Measurements from ENCODE around the gene GAR1. TPM values are rescaled to one million over a fixed set of nuclear protein-coding genes. Genes with fewer than 3 reads are reported as not detected.

Gene GAR1
- total RNA-seq (2021; ENCODE audit: unreplicated experiment) (40.6 TPM), Bru-seq, nascent RNA (percentile 96 among the genes with signal in this experiment), BruChase-seq, experiment 1, labeled RNA remaining after a 6-hour chase (percentile 95 among the genes with signal in this experiment), BruChase-seq, experiment 2, labeled RNA remaining after a 2-hour chase (percentile 95 among the genes with signal in this experiment)
- 29.5 and 34.3 TPM in 2 replicates for polyA plus RNA-seq (2012)
- long read RNA-seq, transcript GAR1-201 (7 exons, 1,224 nt): major isoform, 20 of 68 reads
- long read RNA-seq, partial matches to known transcripts: 35 of 68 reads
- long read RNA-seq, other reads (novel, unspliced or antisense): 9 of 68 reads

DNA sequence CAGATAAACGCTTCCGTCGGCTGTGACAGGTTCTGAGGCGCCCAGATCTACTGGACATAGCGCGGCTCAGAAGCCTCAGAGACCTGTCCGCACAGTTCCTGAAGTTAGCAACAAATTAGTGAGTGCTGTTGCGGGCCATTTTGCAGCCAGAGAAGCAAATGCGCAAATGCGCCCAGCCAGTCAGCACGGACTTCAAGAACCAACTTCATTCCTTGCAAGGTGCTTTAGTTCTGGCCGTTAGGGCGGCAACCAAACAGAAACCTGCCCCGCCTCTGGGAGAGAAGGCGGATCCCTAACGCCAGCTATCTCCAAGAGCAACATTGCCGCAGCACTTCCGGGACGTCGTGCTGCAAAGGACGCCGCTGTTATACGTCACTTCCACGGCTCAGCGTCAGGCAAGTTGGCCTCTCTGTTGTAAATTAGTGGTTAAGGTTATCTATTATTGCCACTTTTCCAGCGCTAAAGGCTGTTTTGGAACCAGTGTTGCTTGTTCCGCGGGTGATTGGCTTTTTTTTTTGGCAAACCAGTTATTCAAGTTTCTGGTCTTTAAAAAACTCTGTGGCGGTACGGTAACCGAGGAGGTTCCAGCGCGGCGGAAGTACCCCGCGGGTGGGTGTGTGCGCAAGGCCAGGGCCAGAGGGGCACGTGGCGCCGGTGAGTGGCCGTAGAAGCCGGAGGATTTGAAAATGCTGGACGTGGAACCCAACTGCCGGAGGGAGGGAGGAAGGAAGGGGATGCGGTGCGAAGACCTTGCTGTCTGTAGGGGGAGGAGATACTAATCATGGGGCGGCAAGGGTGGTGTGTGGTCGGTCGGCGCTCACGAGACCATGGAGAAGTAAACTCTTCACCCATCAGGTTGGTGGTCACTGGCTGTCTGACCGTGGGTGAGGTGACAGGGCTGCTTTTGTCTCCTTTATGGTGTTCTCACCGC is at the start of gene GAR1:
GAR1 (plus strand) TSS at position 612 of the 931 bp plus-strand sequence. CDS start 403 bp downstream, outside the sequence.
- peaks cover 12 to 24% of the 10 kb centered on the region in 2 experiments for H3K36me3 ChIP-seq (ENCODE audit: control insufficient read depth in 1 of 2, insufficient read depth in 2 of 2, low read length in 2 of 2)
- BruUV-seq (replicated peaks): TSS peak; percentile 71
- no peaks in the 10 kb centered on the region for H3K9me2 ChIP-seq (ENCODE audit: insufficient read depth)
- peak; percentile 96 for ATAC-seq
- intact Hi-C loops (cut with micrococcal nuclease): loop anchor here (5.0 kb wide), 1 partner anchor 113 kb away; the partner anchor contains the start of gene CASP6
- H3K27me3 ChIP-seq (ENCODE audit: insufficient read depth, low read length): no peaks in the 10 kb centered on the region
- H3K9ac ChIP-seq (ENCODE audit: low read length): peak within 1 kb of the TSS; percentile 96
- peak within 1 kb of the TSS; percentile 81 to 98 for H3K4me3 ChIP-seq (replicated peaks in 1 of 2; ENCODE audit: low read depth in 1 of 2, low read length in 2 of 2)
- peaks cover 10 to 16% of the 10 kb centered on the region in 2 experiments; a peak in 3 of 4 replicates for H3K4me1 ChIP-seq (ENCODE audit: control insufficient read depth in 1 of 2, insufficient read depth in 2 of 2, low read length in 2 of 2)
- ChIA-PET RAD21 (ENCODE audit: low non-redundant PET in 1 of 2, low total read pairs in 2 of 2, uncharacterized antibody in 2 of 2, unreplicated experiment in 2 of 2) (no interaction called here), CTCF (interaction anchor here (0.7 to 1.1 kb wide), 4 partner anchors 11 to 390 kb away, joined by 3 to 4 read pairs (median 4); no protein-coding TSS in a partner anchor), POLR2A (interaction anchor here (0.6 to 0.8 kb wide), 2 partner anchors 84 to 400 kb away, joined by 3 read pairs; no protein-coding TSS in a partner anchor)
- H3K79me2 ChIP-seq (ENCODE audit: insufficient read depth, low read length): peaks cover 50% of the 10 kb centered on the region
- H3K4me2 ChIP-seq (ENCODE audit: low read length): peak within 1 kb of the TSS; percentile 89
- no peaks in the 10 kb centered on the region for H3K9me3 ChIP-seq (ENCODE audit: control insufficient read depth in 1 of 2, insufficient read depth in 1 of 2, low read depth in 1 of 2, low read length in 2 of 2)
- peak; percentile 93 for DNase-seq (ENCODE audit: low read depth, low spot score)
- H2AFZ ChIP-seq (ENCODE audit: low read depth, low read length, poor library complexity, severe bottlenecking): peak within 1 kb of the TSS; percentile 80
- no peaks in the 10 kb centered on the region for H4K20me1 ChIP-seq (ENCODE audit: insufficient read depth)
- H3K27ac ChIP-seq (ENCODE audit: low read depth, low read length): peak within 1 kb of the TSS; percentile 69
- peak; percentile 89 for TF ChIP-seq SIN3A (IDR thresholded peaks at IDR 0.05; ENCODE audit: low read depth)
- TF ChIP-seq SRF (IDR thresholded peaks at IDR 0.05; ENCODE audit: low read depth): peak; percentile 91
- no peak for TF ChIP-seq EZH2phosphoT487 (IDR thresholded peaks at IDR 0.05; ENCODE audit: borderline replicate concordance)
- TF ChIP-seq, protein P1, sequence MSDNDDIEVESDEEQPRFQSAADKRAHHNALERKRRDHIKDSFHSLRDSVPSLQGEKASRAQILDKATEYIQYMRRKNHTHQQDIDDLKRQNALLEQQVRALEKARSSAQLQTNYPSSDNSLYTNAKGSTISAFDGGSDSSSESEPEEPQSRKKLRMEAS (IDR thresholded peaks at IDR 0.05): peak; percentile 99
- TF ChIP-seq, protein P2, sequence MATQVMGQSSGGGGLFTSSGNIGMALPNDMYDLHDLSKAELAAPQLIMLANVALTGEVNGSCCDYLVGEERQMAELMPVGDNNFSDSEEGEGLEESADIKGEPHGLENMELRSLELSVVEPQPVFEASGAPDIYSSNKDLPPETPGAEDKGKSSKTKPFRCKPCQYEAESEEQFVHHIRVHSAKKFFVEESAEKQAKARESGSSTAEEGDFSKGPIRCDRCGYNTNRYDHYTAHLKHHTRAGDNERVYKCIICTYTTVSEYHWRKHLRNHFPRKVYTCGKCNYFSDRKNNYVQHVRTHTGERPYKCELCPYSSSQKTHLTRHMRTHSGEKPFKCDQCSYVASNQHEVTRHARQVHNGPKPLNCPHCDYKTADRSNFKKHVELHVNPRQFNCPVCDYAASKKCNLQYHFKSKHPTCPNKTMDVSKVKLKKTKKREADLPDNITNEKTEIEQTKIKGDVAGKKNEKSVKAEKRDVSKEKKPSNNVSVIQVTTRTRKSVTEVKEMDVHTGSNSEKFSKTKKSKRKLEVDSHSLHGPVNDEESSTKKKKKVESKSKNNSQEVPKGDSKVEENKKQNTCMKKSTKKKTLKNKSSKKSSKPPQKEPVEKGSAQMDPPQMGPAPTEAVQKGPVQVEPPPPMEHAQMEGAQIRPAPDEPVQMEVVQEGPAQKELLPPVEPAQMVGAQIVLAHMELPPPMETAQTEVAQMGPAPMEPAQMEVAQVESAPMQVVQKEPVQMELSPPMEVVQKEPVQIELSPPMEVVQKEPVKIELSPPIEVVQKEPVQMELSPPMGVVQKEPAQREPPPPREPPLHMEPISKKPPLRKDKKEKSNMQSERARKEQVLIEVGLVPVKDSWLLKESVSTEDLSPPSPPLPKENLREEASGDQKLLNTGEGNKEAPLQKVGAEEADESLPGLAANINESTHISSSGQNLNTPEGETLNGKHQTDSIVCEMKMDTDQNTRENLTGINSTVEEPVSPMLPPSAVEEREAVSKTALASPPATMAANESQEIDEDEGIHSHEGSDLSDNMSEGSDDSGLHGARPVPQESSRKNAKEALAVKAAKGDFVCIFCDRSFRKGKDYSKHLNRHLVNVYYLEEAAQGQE (IDR thresholded peaks at IDR 0.05; ENCODE audit: low read depth): no peak
- TF ChIP-seq TCF7L2 (IDR thresholded peaks at IDR 0.05; ENCODE audit: borderline replicate concordance, extremely low read depth, insufficient read depth, insufficient read length): peak; percentile 85
- TF ChIP-seq, protein P3, sequence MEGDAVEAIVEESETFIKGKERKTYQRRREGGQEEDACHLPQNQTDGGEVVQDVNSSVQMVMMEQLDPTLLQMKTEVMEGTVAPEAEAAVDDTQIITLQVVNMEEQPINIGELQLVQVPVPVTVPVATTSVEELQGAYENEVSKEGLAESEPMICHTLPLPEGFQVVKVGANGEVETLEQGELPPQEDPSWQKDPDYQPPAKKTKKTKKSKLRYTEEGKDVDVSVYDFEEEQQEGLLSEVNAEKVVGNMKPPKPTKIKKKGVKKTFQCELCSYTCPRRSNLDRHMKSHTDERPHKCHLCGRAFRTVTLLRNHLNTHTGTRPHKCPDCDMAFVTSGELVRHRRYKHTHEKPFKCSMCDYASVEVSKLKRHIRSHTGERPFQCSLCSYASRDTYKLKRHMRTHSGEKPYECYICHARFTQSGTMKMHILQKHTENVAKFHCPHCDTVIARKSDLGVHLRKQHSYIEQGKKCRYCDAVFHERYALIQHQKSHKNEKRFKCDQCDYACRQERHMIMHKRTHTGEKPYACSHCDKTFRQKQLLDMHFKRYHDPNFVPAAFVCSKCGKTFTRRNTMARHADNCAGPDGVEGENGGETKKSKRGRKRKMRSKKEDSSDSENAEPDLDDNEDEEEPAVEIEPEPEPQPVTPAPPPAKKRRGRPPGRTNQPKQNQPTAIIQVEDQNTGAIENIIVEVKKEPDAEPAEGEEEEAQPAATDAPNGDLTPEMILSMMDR (IDR thresholded peaks at IDR 0.05 in 2 of 3, conservative IDR thresholded peaks at IDR 0.05 in 1 of 3; ENCODE audit: borderline replicate concordance in 1 of 3, insufficient read depth in 1 of 3, low read depth in 2 of 3, low read length in 2 of 3): no peak
- TF ChIP-seq ELF1 (IDR thresholded peaks at IDR 0.05; ENCODE audit: borderline replicate concordance, low read depth): peak; percentile 92
- TF ChIP-seq EZH2 (IDR thresholded peaks at IDR 0.05): no peak
- no peak; the same call in 1 of the 2 replicates for TF ChIP-seq CBX3 (IDR thresholded peaks at IDR 0.05; ENCODE audit: low read depth)
- no peak for TF ChIP-seq ZNF274 (IDR thresholded peaks at IDR 0.05; ENCODE audit: low read depth, low read length)
- TF ChIP-seq POLR2A (IDR thresholded peaks at IDR 0.05; ENCODE audit: borderline replicate concordance, extremely low read depth, insufficient read depth, insufficient read length): peak; percentile 60
- peak; percentile 3 for TF ChIP-seq YY1 (IDR thresholded peaks at IDR 0.05; ENCODE audit: extremely low read depth, insufficient replicate concordance, low read depth, low read length)
- no peak for TF ChIP-seq EGR1 (IDR thresholded peaks at IDR 0.05; ENCODE audit: low read depth)
- no peak for TF ChIP-seq JUND (IDR thresholded peaks at IDR 0.05)
- TF ChIP-seq ZFX (IDR thresholded peaks at IDR 0.05): peak; percentile 78
- TF ChIP-seq CEBPB (IDR thresholded peaks at IDR 0.05; ENCODE audit: low read depth): no peak

Data from HCT116 (cell line).